PC-3 (cell line): Measurements from ENCODE around the gene IL11.

Experiments used
- EZH2 ChIP-seq: fragments of 300-600 bp; sonication (generic); IDR thresholded peaks from one replicate; pipeline ENCODE4 v1.6.1; 2017; ENCODE audit warnings: antibody characterized with exemption, mild to moderate bottlenecking, low read length; ENCODE audit not compliant: unreplicated experiment
- TF ChIP-seq, protein P1 (sequence below): fragments of 300-600 bp; sonication (generic); conservative IDR thresholded peaks from 2 replicates; pipeline ENCODE4 v1.5.1; 2017; ENCODE audit warnings: antibody characterized with exemption, low read depth, mild to moderate bottlenecking, low read length

GRCh38 chr19:55373993-55374757, 3.9 kb upstream of the IL11 start:
- TF ChIP-seq, protein P1, sequence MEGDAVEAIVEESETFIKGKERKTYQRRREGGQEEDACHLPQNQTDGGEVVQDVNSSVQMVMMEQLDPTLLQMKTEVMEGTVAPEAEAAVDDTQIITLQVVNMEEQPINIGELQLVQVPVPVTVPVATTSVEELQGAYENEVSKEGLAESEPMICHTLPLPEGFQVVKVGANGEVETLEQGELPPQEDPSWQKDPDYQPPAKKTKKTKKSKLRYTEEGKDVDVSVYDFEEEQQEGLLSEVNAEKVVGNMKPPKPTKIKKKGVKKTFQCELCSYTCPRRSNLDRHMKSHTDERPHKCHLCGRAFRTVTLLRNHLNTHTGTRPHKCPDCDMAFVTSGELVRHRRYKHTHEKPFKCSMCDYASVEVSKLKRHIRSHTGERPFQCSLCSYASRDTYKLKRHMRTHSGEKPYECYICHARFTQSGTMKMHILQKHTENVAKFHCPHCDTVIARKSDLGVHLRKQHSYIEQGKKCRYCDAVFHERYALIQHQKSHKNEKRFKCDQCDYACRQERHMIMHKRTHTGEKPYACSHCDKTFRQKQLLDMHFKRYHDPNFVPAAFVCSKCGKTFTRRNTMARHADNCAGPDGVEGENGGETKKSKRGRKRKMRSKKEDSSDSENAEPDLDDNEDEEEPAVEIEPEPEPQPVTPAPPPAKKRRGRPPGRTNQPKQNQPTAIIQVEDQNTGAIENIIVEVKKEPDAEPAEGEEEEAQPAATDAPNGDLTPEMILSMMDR = no peak
- TF ChIP-seq EZH2 = no peak
